K562 (cell line): ENCODE results near the gene FAM117A. TPM values are rescaled to one million over a fixed set of nuclear protein-coding genes. Genes with fewer than 3 reads are reported as not detected.
A peak's percentile ranks its signal among the peaks of the same experiment; 100 is the strongest.

ENCODE experiments used
- DACH1 ChIP-seq: fragments of 450-650 bp; IDR thresholded peaks from 2 replicates; pipeline ENCODE4 v1.6.1; 2018; ENCODE audit not compliant: partially characterized antibody
- FOXM1 ChIP-seq, 2 experiments: fragments of 450-650 bp in 1 of 2; sonication (generic) in 1 of 2; formaldehyde crosslinking in 1 of 2; IDR thresholded peaks; 2 replicates each; pipeline versions ENCODE4 v1.6.1 to v1.9.0; 2017 to 2022; ENCODE audit warnings: low read depth in 2 of 2, mild to moderate bottlenecking in 2 of 2, missing genetic modification reagents in 1 of 2, moderate library complexity in 1 of 2
- GTF2A2 ChIP-seq: IDR thresholded peaks from 2 replicates; pipeline ENCODE4 v1.6.1; 2016; ENCODE audit warnings: mild to moderate bottlenecking, missing genetic modification characterization, missing compliant biosample characterization
- KHSRP ChIP-seq: fragments of 450-650 bp; IDR thresholded peaks from 2 replicates; pipeline ENCODE4 v1.6.1; 2017
- KLF10 ChIP-seq: fragments of 250-450 bp; sonication (Bioruptor Pico); IDR thresholded peaks from 2 replicates; pipeline ENCODE4 v1.6.1; 2021; ENCODE audit warnings: matching md5 sums
- KLF13 ChIP-seq: fragments of 450-650 bp; IDR thresholded peaks from 2 replicates; pipeline ENCODE4 v1.6.1; 2016; ENCODE audit warnings: missing genetic modification characterization, low read depth, mild to moderate bottlenecking, missing compliant biosample characterization, moderate library complexity, borderline replicate concordance
- KLF6 ChIP-seq: fragments of 250-450 bp; sonication (Bioruptor Pico); IDR thresholded peaks from 2 replicates; pipeline ENCODE4 v1.4.0; 2020; ENCODE audit warnings: mild to moderate bottlenecking, moderate library complexity, borderline replicate concordance
- RBM34 ChIP-seq: fragments of 200-400 bp; formaldehyde crosslinking; IDR thresholded peaks from 2 replicates; pipeline ENCODE4 v1.6.1; 2018; ENCODE audit warnings: low read length, borderline replicate concordance; ENCODE audit not compliant: insufficient read depth
- SLC30A9 ChIP-seq: fragments of 250-450 bp; sonication (Bioruptor Pico); IDR thresholded peaks from 2 replicates; pipeline ENCODE4 v1.8.0; 2022; ENCODE audit warnings: mild to moderate bottlenecking, moderate library complexity
- SMARCC2 ChIP-seq: fragments of 450-650 bp; IDR thresholded peaks from 2 replicates; pipeline ENCODE4 v1.6.1; 2017; ENCODE audit warnings: antibody characterized with exemption, moderate library complexity, mild to moderate bottlenecking, low read depth
- TAF9B ChIP-seq: fragments of 450-650 bp; IDR thresholded peaks from 2 replicates; pipeline ENCODE4 v1.6.1; 2018; ENCODE audit warnings: mild to moderate bottlenecking; ENCODE audit not compliant: partially characterized antibody
- TSHZ1 ChIP-seq: fragments of 250-450 bp; sonication (Bioruptor Pico); IDR thresholded peaks from 2 replicates; pipeline ENCODE4 v1.4.0; 2020; ENCODE audit warnings: mild to moderate bottlenecking, moderate library complexity
- USF1 ChIP-seq: sonication (generic); formaldehyde crosslinking; IDR thresholded peaks from 2 replicates; pipeline ENCODE4 v1.9.0; 2022; ENCODE audit warnings: mild to moderate bottlenecking, missing genetic modification reagents
- ZFX ChIP-seq: sonication (generic); formaldehyde crosslinking; IDR thresholded peaks from 2 replicates; pipeline ENCODE4 v1.8.0; 2022; ENCODE audit warnings: mild to moderate bottlenecking, missing genetic modification reagents, moderate library complexity
- ZNF274 ChIP-seq: IDR thresholded peaks from 2 replicates; pipeline ENCODE4 v1.6.1; 2011; ENCODE audit warnings: low read depth, mild to moderate bottlenecking, low read length, moderate library complexity, borderline replicate concordance
- ZNF398 ChIP-seq: fragments of 250-450 bp; sonication (Bioruptor Pico); IDR thresholded peaks from 2 replicates; pipeline ENCODE4 v1.8.0; 2021; ENCODE audit warnings: moderate library complexity, mild to moderate bottlenecking, inconsistent platforms
- ZNF740 ChIP-seq, 3 experiments: fragments of 200-800 bp in 1 of 3; sonication (Bioruptor generic) in 1 of 3; sonication (generic) in 1 of 3; formaldehyde crosslinking in 1 of 3; IDR thresholded peaks; 2 replicates each; pipeline versions ENCODE4 v1.6.1 to v1.8.0; 2016 to 2022; ENCODE audit warnings: mild to moderate bottlenecking in 2 of 3, missing compliant biosample characterization in 2 of 3, missing genetic modification characterization in 2 of 3, missing genetic modification reagents in 1 of 3
- polyA plus RNA-seq, 8 experiments: library from polyadenylated mRNA; depleted of rRNA in 4 of 8; stranded (reverse) in 5 of 8; unstranded in 3 of 8; fragments of >200 nt; fragmentation: Nextera tagmentation in 2 of 8; fragmentation: Illumina TruSeq in 1 of 8; extraction: Ambion mirVana in 2 of 8; extraction: Trizol in 1 of 8; gene quantifications; 2 replicates each; pipeline versions ENCODE4 v1.2.1 to v1.2.3, GENCODE V29; 2011 to 2014; ENCODE audit warnings: inconsistent platforms in 1 of 8, missing spikeins in 1 of 8
- total RNA-seq, 7 experiments: library from RNA; depleted of rRNA in 6 of 7; stranded (reverse); fragments of >200 nt in 6 of 7; fragmentation: Illumina TruSeq in 2 of 7; extraction: Trizol in 2 of 7; gene quantifications; 2 replicates each; pipeline versions ENCODE4 v1.2.1 to v1.2.3, GENCODE V29; 2011 to 2021; ENCODE audit warnings: low replicate concordance in 1 of 7

FAM117A gene
- total and polyA plus RNA-seq, 9 of the 15 experiments (the other 6 are each of a cell fraction or from before 2014, with no cell fraction given), result 3.1 to 79.7 (median 36.6) TPM

- TF ChIP-seq ZNF398 (CRISPR knock-in tag), result no peak
- peak; percentile 33; the same call in 1 of the 2 replicates for TF ChIP-seq ZFX (CRISPR knock-in tag)
- TF ChIP-seq USF1 (CRISPR knock-in tag), result peak; percentile 79
- TF ChIP-seq FOXM1 (IDR thresholded peaks at IDR 0.05; ENCODE audit: low read depth), result peak; percentile 99
- no peak for TF ChIP-seq FOXM1 (CRISPR knock-in tag; IDR thresholded peaks at IDR 0.05; ENCODE audit: low read depth)
- peak; percentile 94 for TF ChIP-seq ZNF274
- TF ChIP-seq KLF10, result no peak
- no peak for TF ChIP-seq RBM34
- no peak for TF ChIP-seq GTF2A2 (tag)
- TF ChIP-seq SLC30A9 (CRISPR knock-in tag), result no peak
- TF ChIP-seq SMARCC2, result peak; percentile 99
- TF ChIP-seq TAF9B, result peak; percentile 98
- 0 out of 2 replicates have a peak, but pooled peaks have one; percentile 11 for TF ChIP-seq KLF13 (tag)
- TF ChIP-seq TSHZ1 (CRISPR knock-in tag), result no peak
- TF ChIP-seq ZNF740 (CRISPR knock-in tag; IDR thresholded peaks at IDR 0.05), result no peak
- TF ChIP-seq ZNF740 (tag; IDR thresholded peaks at IDR 0.05), result peak in 1 of 2 experiments; percentile 64; a peak in 1 of 4 replicates
- peak; percentile 97 for TF ChIP-seq KHSRP
- peak; percentile 85; the same call in 1 of the 2 replicates for TF ChIP-seq KLF6 (CRISPR knock-in tag)
- peak; percentile 98 for TF ChIP-seq DACH1
These were observed 24.2 kb downstream of the FAM117A start (continued) for GRCh38 chr17:49739641-49740271.
